HG02588 (cell line): ENCODE data around the gene NOG.

Source experiments
- ATAC-seq: cut with Tn5 transposase; IDR thresholded peaks from one replicate; pipeline ENCODE4 v1.9.1; 2021; ENCODE audit warnings: mild to moderate bottlenecking, moderate library complexity; ENCODE audit not compliant: unreplicated experiment

NOG gene

DNA sequence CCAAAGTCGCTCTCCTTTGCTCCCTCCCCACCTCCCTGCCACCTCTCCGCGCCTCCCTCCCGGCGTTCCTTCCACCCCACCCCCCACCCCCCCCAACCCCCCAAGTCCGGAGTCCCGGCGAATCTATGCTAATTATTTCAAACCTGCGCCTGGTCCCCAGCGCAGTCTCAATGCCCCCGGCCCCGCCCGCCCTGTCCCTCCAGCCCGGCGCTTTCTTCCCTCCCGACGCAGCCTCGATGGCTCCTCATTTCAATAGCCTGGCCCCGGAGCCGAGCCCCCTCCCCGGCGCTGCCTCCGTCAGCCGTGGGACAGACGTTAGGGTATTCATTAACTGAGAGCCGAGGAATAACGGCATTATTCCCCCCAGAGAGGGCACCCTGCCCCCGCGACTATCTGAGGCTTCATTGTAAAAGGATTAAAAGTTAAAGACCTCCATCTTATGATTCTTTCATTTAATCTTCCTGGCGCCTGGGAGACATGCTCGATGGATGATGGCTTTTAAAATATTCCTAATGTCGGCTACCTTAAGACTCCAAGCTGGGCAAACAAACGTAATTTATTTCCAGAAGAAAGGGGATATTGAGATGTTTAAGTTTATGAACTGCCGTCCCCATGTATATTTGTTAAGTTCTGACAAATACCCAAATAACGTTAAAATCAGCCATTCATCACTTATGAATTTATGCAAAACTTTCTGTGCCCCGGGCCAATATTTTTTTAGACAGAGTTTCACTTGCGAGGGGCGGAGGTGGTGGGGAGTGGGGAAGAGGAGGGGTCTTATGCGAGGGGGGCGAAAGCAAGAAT is 3.4 kb downstream of the NOG start:
- ATAC-seq: no peak

DNA sequence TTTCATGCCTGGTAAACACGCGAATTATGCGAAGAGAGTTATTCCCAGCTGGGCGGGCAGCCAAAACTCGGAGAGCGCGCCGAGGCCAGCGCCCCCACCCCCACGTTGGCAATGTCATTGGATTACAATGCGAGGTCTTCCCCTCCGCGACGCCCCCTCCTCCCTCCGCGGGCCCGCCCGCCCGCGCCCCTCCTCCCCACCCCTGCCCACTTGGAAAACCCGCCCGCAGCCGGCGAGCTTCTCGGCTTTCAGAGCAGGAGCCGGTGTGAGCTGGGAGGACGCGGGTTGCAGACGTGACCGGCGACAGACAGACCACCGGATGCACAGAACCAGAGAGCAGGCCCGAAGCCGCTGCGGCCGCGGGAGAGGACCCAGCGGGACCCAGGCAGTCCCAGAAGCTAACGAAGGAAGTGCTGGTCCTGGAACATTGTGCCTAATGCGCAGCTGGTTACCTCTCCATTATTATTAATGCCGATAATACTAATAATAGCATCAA is 4.0 kb downstream of the NOG start:
- no peak for ATAC-seq

DNA sequence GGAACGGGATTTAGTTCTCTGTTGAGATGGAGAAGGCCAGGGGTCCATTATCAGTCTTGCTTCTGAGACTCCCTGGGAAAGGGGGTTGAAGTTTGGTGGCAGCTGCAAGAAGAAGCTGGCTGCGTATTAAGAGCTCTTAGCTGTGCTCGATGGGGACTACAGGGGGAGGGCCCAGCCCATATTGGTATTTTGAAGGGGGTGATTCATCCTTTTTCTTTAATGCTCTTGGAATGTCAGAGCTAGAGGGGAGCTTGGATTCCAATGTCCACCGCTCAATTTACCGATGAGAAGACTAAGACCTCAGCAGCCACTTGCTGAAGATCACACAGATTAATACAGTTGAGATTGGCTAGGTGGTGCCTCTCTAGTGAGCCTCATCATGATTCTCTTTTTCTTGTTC is 5.0 kb downstream of the NOG start:
- ATAC-seq: no peak

DNA sequence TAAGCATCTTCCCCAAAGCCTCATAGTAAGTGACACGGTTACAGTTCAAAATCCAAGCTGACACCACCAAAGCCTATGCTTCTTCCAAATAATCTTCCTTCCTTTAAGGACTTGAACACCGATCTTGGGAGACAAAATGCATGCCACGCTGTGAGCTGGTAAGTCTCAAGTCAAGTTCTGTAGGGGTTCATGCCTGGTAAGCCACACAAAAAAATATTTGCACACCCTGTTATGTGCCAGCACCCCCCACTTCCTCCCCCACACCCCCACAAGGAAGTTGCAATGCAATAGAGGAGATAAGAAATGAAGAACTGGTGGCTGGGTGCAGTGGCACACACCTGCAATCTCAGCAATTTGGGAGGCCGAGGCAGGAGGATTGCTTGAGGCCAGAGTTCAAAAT is 5.6 kb downstream of the NOG start:
- no peak for ATAC-seq

DNA sequence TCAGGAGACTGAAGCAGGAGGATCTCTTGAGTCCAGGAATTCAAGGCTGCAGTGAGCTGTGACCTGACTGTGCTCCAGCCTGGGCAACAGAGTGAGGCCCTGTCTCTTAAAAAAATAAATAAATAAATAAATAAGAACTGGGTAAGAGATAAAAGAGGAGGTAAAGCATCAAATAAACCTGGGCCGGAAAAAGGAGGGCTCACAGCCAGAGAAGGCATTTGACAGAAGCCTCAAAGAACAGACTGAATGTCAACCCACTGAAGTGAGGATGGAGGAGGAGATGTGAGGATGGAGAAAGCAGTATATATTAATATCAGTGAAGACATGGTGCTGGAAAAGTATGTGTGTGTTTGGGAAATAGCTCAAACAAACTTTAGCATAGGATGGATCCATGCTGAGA is 6.1 kb downstream of the NOG start:
- no peak for ATAC-seq

DNA sequence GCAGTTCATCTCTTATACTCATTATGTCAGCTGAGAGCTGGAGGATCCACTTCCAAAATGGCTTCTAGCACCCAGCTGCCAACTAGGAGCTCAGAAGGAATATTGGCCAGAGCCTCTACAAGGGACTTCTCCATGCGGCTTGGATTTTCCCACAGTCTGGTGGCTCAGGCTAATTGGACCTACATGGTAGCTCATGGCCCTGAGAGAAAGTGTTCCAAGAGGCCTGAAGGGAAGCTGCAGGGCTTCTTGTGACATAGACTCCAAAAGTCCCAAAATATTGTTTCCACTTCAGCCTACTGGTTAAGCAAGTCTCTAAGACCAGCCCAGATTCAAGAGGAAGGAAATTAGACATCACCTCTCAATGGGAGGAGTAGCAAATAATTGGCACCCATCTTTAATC is 6.8 kb downstream of the NOG start:
- ATAC-seq: no peak

DNA sequence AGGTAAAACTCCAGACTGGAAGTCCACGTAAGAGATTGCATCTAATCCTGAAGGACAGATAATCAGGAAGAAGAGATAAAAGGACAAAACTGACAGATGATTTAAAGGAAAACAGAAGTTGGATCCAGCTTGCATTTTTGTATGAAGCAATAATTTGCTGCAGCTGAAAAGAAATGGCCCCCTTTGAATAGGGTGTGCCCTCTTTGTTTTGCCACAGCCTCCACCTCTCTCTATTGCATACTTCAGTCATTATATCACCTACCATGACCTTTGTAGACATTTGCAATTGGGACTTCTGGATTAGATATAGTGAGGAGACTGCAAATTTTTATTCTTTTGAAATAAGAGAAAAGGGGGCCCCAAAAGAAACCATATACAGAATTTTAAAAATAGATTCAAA is 8.1 kb downstream of the NOG start:
- no peak for ATAC-seq

DNA sequence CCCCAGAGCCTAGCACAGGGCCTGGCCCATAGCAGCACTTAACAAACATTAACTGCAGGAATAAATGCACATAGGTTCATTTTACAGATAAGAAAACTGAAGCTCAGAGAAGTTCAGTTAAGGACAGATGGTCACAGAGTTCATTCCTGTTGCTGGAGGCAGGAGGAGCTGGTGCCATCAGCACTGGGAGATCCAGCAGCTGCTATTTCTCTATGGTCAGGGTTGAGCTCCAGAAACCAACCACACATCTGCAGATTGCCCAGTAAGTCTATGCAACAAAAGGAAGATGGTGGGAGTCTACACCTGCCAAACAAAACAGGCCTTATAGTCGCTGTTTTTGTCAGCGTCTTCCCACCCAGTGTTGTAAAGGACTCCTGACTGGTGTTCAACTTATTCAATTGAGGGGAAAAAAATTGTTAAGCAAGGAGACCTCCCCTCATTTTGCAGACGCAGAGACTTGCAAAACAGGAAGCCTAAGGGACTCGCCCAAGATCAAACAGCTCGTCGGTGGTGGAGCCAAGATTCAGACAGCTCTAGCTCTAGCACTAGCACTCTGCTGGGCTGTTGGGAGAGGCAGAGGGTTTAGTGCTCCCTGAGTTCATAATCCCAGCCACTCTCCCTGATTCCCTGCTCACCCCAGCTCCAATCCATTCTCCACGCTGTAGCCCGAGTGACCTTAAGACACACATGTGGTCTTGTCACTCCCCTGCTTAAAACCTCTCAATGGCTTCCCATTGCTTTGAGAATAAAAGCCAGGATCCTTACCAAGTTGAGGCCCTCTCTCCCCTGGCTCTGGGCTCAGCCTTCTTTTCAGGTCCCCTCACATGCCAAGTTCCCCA is 9.0 kb downstream of the NOG start:
- no peak for ATAC-seq

DNA sequence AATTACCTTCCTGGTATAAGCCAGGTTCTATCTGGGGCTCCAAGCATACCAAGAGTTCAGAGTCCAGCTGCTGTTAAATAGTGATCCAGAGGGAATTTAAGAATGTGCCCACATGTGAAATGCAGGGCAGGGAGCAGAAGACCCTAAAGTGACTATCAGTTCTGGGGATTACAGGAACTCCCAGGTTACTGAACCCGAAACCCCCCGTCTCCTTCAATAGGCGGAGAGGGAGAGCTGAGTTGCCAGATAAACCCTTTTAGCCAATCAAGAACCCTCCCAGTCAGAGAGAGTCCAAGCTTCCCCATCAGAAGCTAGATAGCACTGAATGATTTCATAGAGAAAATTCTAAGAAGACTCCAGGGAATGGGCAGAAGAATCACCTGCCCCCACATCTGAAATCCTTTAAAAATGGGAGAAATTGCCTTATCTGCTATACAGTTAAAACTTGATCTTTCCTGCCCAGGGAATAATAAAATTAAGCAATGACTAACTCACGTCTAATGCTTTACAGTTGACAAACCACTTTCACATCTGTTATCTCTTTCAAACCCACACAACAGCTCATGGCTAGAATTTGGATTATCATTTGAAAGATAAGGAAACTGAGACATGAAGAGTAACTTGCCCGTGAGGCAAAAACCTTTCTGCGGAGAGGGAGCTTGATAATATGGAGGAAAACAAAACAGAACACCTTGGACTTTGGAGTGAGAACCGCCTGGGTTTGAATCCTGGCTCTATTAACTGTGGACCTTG is 10.2 kb downstream of the NOG start:
- no peak for ATAC-seq

DNA sequence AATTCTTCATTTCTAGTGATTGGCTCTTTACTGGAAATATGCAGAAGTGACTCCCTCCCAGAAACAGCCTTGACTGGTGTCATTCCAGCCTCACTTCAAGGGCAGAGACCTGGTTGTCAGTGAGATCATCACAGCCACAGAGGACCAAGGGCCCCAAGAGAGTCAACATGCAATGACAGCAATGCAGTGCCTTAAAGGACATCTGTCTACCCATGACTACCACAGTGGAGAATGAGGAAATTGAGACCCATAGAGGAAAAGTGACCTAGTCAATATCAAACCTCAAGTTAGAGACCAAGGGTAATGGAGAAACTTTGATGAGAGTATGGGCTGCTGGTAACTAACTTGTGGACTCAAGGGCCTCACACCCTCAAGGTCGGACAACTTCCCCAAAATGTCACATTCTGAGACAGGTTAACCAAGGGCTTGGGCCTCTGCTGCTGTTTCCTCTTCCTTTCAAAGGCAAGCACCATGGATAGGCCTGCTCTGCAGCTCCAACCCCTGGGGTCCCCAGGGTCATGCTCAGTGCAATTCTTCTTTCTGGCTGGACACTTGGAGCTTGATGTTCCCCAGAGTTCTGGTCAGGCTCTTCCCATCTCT is 11.3 kb downstream of the NOG start:
- no peak for ATAC-seq

DNA sequence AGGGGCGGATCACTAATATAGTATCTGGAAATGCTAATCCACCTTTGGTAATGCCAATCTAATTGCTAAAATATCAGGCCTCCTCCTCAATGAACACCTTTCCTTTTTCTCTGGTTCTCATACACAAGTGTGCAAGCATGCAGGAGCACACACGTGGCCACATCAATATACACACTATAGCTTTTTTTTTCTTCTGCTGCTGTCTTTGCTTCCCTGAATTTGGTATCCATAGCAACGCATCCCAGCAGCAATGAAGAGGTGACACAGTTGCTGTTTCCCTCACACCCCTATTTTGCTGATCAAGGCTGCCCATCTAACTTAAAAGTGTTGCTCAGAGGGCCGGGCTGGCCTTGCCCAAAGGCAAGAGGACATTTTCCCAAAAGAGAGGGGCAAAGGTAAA is 15.4 kb downstream of the NOG start:
- no peak for ATAC-seq

DNA sequence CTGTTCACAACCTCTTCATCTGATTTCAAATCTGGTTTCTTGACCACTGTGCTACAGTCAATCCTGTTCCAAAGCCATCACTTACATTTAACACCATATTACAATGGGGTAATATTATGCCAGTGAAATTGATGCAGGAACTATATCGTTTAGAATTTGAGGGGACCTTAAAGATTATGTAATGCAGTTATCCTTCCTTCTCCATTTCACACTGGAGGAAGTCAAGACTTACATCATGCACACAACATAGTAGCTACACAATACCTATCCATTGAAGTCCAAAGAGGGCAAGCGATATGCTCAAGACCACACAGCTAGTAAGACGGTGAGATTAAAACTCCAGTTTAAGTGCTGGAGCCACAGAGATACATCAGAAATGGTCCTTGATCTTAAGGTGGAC is 16.8 kb downstream of the NOG start:
- ATAC-seq: no peak

DNA sequence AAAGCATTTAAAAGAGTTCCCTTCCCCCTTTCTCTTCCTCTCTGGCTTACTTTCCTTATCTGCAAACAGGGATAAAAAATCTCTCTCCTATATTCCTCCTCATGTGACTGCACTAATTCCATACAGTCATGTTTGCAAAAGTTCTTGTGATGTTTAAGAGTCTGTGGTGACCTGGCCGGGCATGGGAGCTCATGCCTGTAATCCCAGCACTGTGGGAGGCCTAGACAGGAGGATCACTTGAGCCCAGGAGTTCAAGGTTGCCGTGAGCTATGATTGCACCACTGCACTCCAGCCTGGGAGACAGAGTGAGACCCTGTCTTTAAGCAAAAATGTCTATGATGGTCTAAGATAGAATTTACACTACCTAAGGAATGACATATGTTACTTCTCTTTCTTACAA is 19.6 kb downstream of the NOG start:
- ATAC-seq: no peak

DNA sequence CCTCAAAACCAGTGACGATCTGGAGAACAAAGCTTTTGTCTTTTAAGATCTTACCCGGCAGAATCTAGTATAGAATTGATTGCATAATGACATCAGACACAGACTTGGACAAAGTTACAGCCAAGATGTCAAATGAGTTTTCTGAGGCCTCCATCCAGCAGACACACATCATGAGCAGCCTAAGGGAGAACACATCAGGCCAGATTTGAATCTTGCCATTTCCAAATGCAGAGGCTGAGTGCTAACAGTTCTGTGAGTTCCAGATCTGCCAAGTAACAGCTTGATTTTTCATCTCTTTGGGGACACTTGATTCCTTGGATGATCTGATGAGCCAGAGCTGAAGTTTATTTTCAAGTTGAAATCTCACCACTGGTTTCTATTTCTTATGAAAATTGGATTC is 21.0 kb downstream of the NOG start:
- no peak for ATAC-seq

DNA sequence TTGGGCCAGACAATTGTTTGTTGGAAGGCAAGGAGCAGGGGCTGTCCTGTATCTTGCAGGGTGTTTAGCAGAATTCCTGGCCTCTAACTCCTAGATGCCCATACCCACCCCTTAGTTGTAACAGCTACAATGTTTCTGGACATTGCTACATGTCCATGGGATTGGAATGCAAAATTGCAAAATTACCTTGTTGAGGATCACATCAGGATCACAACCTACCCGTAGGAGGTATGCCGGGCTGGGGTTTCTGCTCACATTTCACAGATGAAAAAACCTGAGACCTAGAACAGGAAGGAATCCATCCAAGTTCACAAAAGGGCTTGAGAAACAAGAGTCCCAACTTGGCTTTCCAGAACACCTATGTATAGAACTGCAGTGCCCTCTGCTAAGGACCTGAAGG is 22.7 kb downstream of the NOG start:
- no peak for ATAC-seq

DNA sequence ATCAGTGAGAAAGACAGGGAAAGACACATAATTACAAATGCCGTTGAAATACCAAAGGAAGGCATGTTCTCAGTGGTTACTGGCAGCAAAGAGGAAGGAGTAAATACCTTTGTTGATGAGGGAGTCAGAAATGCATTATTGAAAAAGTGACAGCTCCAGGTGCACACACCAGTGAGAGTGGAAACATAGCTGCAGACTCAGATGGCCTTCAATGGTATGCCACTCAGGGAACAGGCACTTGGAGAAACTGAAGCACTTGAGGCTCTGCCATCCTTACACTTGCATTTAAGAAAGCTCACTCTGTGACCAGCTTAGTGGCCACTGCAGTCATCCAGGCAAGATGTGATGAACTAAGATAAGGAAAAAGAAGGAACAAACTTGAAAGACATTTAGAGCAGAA is 29.9 kb downstream of the NOG start:
- ATAC-seq: no peak

DNA sequence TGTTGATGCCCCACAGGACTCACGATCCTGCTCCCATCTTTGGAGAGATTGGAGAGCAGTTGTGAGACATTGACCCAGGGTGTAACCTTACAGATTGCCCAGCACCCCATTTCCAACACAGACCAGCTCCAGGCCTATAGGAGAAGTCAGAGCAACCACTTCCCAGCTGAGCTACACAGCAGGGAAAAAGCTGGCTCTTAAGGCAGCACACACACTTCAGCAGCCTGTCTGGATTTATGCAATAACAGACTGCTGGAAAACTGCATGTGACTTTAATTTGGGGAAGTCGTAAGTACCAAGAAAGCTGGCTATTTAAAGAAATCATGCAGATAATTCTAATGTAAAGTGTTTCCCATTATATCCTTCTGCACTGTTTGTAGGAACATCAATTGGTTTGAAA is 30.8 kb downstream of the NOG start:
- ATAC-seq: no peak

DNA sequence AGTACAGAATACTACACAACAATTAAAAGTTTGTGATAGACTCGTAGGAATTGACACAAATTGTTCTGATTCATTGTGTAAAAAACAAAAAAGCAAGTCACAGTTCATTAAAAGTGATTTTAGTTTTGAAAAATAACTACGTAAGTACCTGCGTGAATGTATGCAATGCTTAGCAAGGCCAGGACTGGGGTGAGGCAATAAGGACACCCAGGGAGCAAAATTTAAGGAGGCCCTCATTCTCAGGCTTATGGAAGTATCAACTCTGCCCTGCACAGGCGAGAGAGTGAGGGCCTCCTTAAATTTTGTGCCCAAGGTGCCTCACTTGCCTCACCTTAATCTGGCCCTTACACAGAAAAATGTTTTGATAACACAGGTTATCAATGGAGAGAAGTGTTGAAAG is 31.4 kb downstream of the NOG start:
- no peak for ATAC-seq

DNA sequence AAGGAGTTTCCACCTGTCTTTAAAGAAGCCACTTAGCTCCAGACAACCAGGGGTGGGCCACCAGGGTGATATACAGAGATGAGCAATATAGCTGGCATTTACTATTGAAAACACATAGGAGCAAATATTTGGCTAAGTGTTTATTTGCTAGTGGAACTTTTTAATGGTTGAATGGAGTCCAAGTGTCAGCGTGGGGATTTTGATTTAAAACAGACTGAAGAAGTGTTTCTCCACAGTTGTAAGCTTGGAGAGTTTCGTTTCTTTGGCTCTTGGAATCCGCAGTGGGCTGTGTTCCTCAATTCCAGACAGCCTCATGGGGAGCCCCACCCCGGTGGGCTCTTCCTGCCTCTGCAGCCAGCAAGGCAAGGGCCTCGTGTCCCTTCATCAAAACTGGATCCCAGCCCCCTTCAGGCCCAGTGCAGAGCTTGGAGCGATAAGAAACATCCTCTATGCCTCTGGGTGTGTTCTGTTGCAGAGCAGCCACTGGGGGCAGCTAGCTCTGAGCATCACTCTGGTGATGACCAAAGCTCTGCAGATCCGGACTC is 36.1 kb downstream of the NOG start:
- no peak for ATAC-seq

DNA sequence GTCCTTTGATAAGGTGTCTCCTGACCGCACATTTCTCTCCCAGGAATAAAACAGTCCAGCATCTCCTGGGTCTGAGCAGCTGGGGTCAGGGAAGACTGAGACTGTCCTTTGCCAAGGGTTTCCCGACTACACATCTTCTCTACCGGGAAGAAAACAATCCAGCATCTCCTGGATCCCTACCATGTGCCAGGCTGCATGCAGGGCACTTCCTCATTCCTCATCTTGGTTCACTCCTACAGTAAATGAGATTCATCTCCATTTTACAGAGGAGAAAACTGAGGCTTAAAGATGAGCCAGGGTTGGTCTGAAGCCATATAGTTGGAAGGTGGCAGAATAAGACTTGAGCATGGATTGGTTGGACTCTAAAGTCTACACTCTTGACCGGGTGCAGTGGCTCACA is 36.7 kb downstream of the NOG start:
- ATAC-seq: no peak

DNA sequence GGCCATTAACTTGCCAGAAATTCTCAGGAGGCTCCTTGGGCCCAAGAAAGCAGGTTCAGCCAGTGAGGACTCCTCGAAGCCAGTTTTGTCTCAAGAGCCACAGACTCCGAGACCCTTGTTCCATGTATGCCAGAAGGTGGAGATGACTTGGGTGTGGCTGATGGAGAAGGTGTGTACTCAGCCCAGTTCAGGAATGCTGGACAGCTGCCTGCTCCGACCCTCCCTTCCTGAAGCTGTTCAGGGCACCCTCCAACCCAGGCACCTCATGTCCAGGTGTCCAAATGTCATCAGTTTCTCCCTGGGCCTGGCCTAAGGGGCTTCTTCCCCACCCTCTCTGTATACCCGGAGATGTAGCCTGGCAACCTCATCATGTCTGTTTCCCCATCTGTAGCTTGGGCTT is 40.2 kb downstream of the NOG start:
- ATAC-seq: no peak
